Neural progenitor cell (in vitro differentiated cells): Measurements from ENCODE around the gene SCFD1. TPM values are rescaled to one million over a fixed set of nuclear protein-coding genes. Genes with fewer than 3 reads are reported as not detected.

Source experiments
- DNase-seq: peaks from one replicate; pipeline ENCODE4 v3.0.0-alpha.2; 2016; ENCODE audit warnings: low spot score
- H2AFZ ChIP-seq: fragments of 200-600 bp; sonication (generic); replicated peaks from 2 replicates; pipeline ENCODE4 v1.6.1; 2016; ENCODE audit warnings: antibody characterized with exemption
- H3F3A ChIP-seq: fragments of 200-600 bp; sonication (generic); 2 replicates; pipeline ENCODE4 v1.6.1; 2016; ENCODE audit warnings: antibody characterized with exemption, low read depth
- H3K27ac ChIP-seq: fragments of 200-600 bp; sonication (generic); 2 replicates; pipeline ENCODE4 v1.5.1; 2016; ENCODE audit warnings: mild to moderate bottlenecking
- H3K27me3 ChIP-seq: fragments of 200-600 bp; sonication (generic); 2 replicates; pipeline ENCODE4 v1.6.1; 2016; ENCODE audit warnings: mild to moderate bottlenecking, moderate library complexity
- H3K36me3 ChIP-seq: fragments of 200-600 bp; sonication (generic); 2 replicates; pipeline ENCODE4 v1.5.1; 2016
- H3K4me1 ChIP-seq: fragments of 200-600 bp; sonication (generic); 2 replicates; pipeline ENCODE4 v1.6.1; 2016; ENCODE audit warnings: mixed run types
- H3K4me2 ChIP-seq: fragments of 200-600 bp; sonication (generic); 2 replicates; pipeline ENCODE4 v1.6.1; 2016
- H3K4me3 ChIP-seq: fragments of 200-600 bp; sonication (generic); 2 replicates; pipeline ENCODE4 v1.5.1; 2016
- H3K79me2 ChIP-seq: fragments of 200-600 bp; sonication (generic); 2 replicates; pipeline ENCODE4 v1.6.1; 2016; ENCODE audit warnings: low read depth
- H3K9ac ChIP-seq: fragments of 200-600 bp; sonication (generic); 2 replicates; pipeline ENCODE4 v1.6.1; 2016
- H3K9me3 ChIP-seq: fragments of 200-600 bp; sonication (generic); 2 replicates; pipeline ENCODE4 v1.5.1; 2016; ENCODE audit warnings: low read depth
- H4K20me1 ChIP-seq: fragments of 200-600 bp; sonication (generic); 2 replicates; pipeline ENCODE4 v1.6.1; 2016; ENCODE audit warnings: low read depth
- H3K27ac Mint-ChIP-seq: 3 replicates; pipeline ENCODE4 v1.8.0; 2021; ENCODE audit warnings: mixed read lengths
- H3K27me3 Mint-ChIP-seq: 2 replicates; pipeline ENCODE4 v1.8.0; 2022; ENCODE audit warnings: low read depth, mild to moderate bottlenecking, inconsistent platforms, moderate library complexity, mixed read lengths; ENCODE audit not compliant: insufficient read depth
- H3K36me3 Mint-ChIP-seq: 3 replicates; pipeline ENCODE4 v1.8.0; 2021; ENCODE audit warnings: mixed read lengths
- H3K4me1 Mint-ChIP-seq: 3 replicates; pipeline ENCODE4 v1.8.0; 2021; ENCODE audit warnings: mixed read lengths
- H3K4me3 Mint-ChIP-seq: 3 replicates; pipeline ENCODE4 v1.8.0; 2021; ENCODE audit warnings: mild to moderate bottlenecking, moderate library complexity, mixed read lengths
- H3K9me3 Mint-ChIP-seq: 3 replicates; pipeline ENCODE4 v1.8.0; 2020; ENCODE audit warnings: mixed read lengths
- EZH2 ChIP-seq: fragments of 200-600 bp; sonication (generic); IDR thresholded peaks from 2 replicates; pipeline ENCODE4 v1.6.1; 2017; ENCODE audit warnings: antibody characterized with exemption, mild to moderate bottlenecking, moderate library complexity
- EZH2phosphoT487 ChIP-seq: fragments of 200-600 bp; sonication (generic); IDR thresholded peaks from 2 replicates; pipeline ENCODE4 v1.6.1; 2017; ENCODE audit warnings: antibody characterized with exemption
- total RNA-seq: library from RNA; depleted of rRNA; stranded (reverse); fragments of >200 nt; gene quantifications from 2 replicates; pipeline ENCODE4 v1.2.3, GENCODE V29; 2015; ENCODE audit warnings: low replicate concordance
- TF ChIP-seq, protein P1 (sequence below): fragments of 200-600 bp; sonication (generic); IDR thresholded peaks from 2 replicates; pipeline ENCODE4 v1.5.1; 2017; ENCODE audit warnings: antibody characterized with exemption, mild to moderate bottlenecking

The SCFD1 gene
- total RNA-seq, 1 donor from 2014 or later, result 115 TPM

GRCh38 chr14:30748343-30748742, 126.2 kb downstream of the SCFD1 start:
- no peak overlapping the region for H3K27ac ChIP-seq
- Mint-ChIP-seq H3K27ac (no peak overlapping the region), H3K9me3 (peaks cover 3% of the 10 kb centered on the region), H3K4me1 (no peaks in the 10 kb centered on the region), H3K36me3 (no peaks in the 10 kb centered on the region), H3K27me3 (no peaks in the 10 kb centered on the region), H3K4me3 (no peak overlapping the region)
- no peak overlapping the region for H3K4me2 ChIP-seq
- no peak overlapping the region for H3K9ac ChIP-seq
- H3K4me3 ChIP-seq, result no peak overlapping the region
- H3K27me3 ChIP-seq, result no peaks in the 10 kb centered on the region
- H4K20me1 ChIP-seq, result no peaks in the 10 kb centered on the region
- H3K4me1 ChIP-seq, result peaks cover 14% of the 10 kb centered on the region
- TF ChIP-seq EZH2phosphoT487 (no peak), EZH2 (no peak)
- TF ChIP-seq, protein P1, sequence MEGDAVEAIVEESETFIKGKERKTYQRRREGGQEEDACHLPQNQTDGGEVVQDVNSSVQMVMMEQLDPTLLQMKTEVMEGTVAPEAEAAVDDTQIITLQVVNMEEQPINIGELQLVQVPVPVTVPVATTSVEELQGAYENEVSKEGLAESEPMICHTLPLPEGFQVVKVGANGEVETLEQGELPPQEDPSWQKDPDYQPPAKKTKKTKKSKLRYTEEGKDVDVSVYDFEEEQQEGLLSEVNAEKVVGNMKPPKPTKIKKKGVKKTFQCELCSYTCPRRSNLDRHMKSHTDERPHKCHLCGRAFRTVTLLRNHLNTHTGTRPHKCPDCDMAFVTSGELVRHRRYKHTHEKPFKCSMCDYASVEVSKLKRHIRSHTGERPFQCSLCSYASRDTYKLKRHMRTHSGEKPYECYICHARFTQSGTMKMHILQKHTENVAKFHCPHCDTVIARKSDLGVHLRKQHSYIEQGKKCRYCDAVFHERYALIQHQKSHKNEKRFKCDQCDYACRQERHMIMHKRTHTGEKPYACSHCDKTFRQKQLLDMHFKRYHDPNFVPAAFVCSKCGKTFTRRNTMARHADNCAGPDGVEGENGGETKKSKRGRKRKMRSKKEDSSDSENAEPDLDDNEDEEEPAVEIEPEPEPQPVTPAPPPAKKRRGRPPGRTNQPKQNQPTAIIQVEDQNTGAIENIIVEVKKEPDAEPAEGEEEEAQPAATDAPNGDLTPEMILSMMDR, result no peak
- no peak for DNase-seq
- H3F3A ChIP-seq, result no peaks in the 10 kb centered on the region
- no peaks in the 10 kb centered on the region for H3K36me3 ChIP-seq
- no peaks in the 10 kb centered on the region for H3K79me2 ChIP-seq
- no peaks in the 10 kb centered on the region for H3K9me3 ChIP-seq
- no peak overlapping the region for H2AFZ ChIP-seq

DNA sequence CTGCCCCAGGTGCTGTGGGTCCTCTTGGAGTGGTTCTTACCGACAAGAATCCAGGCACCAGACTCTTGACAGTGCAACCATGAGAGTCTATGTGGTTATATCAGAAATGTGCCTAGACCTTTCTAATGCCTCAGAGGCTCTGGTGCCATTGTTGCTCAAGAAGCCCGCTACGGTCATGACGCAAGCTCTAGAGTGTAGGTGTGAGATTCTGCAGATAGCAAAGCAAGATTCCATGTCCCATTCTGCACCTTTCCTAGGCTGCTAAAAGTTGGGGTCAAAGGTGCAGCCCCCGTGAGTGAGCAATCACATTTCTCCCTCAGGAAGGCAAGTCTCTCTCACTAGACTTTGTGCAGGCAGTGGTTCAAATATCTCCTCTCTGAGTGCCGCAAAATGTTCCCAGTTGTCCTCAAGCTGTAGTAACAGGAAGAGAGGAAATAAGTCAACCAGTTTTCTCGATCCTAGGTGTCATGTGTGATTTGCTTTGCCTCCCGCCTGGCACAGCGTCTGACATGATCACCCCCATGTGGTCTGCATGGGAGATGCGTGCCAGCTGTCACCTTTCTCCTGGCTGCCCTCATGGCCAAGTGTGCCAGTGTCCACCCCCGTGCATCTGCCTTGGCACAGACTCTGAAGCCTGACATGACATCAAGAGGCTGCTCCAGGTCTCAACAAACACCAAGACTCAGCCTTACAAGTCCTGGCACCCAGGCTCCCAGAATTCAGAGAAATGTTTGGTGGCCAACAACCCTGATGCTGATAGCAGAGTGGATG, 129.7 kb downstream of the SCFD1 start:
- Mint-ChIP-seq H3K36me3 (no peaks in the 10 kb centered on the region), H3K4me1 (no peaks in the 10 kb centered on the region), H3K9me3 (no peaks in the 10 kb centered on the region), H3K27ac (no peak overlapping the region), H3K27me3 (no peaks in the 10 kb centered on the region), H3K4me3 (no peak overlapping the region)
- H3K4me3 ChIP-seq, result no peak overlapping the region
- TF ChIP-seq EZH2, result no peak
- TF ChIP-seq, protein P1, result no peak
- TF ChIP-seq EZH2phosphoT487, result no peak
- no peaks in the 10 kb centered on the region for H3K27me3 ChIP-seq
- peaks cover 14% of the 10 kb centered on the region for H3K4me1 ChIP-seq
- H3F3A ChIP-seq, result no peaks in the 10 kb centered on the region
- DNase-seq, result no peak
- no peak overlapping the region for H3K9ac ChIP-seq
- H2AFZ ChIP-seq, result no peak overlapping the region
- no peak overlapping the region for H3K27ac ChIP-seq
- H3K79me2 ChIP-seq, result no peaks in the 10 kb centered on the region
- no peaks in the 10 kb centered on the region for H3K9me3 ChIP-seq
- H3K4me2 ChIP-seq, result no peak overlapping the region
- H4K20me1 ChIP-seq, result no peaks in the 10 kb centered on the region
- no peaks in the 10 kb centered on the region for H3K36me3 ChIP-seq

- H3K9me3 Mint-ChIP-seq, result no peaks in the 10 kb centered on the region
- no peaks in the 10 kb centered on the region for H3K36me3 Mint-ChIP-seq
- peaks cover under 1% of the 10 kb centered on the region for H3K4me1 ChIP-seq
- TF ChIP-seq EZH2 (no peak), EZH2phosphoT487 (no peak)
- TF ChIP-seq, protein P1, result no peak
- no peaks in the 10 kb centered on the region for H3K36me3 ChIP-seq
- H3K4me2 ChIP-seq, result no peak overlapping the region
- no peak overlapping the region for H3K4me3 ChIP-seq
- H3K4me3 Mint-ChIP-seq, result no peak overlapping the region
- H3K27ac Mint-ChIP-seq, result no peak overlapping the region
- H3K9me3 ChIP-seq, result no peaks in the 10 kb centered on the region
- no peaks in the 10 kb centered on the region for H3K27me3 ChIP-seq
- H3F3A ChIP-seq, result no peaks in the 10 kb centered on the region
- H3K4me1 Mint-ChIP-seq, result no peaks in the 10 kb centered on the region
- H3K27ac ChIP-seq, result no peak overlapping the region
- H3K9ac ChIP-seq, result no peak overlapping the region
- H4K20me1 ChIP-seq, result no peaks in the 10 kb centered on the region
- H3K27me3 Mint-ChIP-seq, result no peaks in the 10 kb centered on the region
- no peak overlapping the region for H2AFZ ChIP-seq
- no peaks in the 10 kb centered on the region for H3K79me2 ChIP-seq
- DNase-seq, result no peak
These were observed 131.3 kb downstream of the SCFD1 start for GRCh38 chr14:30753452-30753851.
